Measurements from ENCODE around the gene ANKRD27. TPM values are rescaled to one million over a fixed set of nuclear protein-coding genes. Genes with fewer than 3 reads are reported as not detected.
"Not testable (repeated sequence)": the region's sequence is repeated elsewhere in the genome, so short reads cannot be mapped to it uniquely, and the experiment has no call there.

Gene ANKRD27
- total RNA-seq, 1 experiment from 2014 or later: 48.5 TPM

DNA sequence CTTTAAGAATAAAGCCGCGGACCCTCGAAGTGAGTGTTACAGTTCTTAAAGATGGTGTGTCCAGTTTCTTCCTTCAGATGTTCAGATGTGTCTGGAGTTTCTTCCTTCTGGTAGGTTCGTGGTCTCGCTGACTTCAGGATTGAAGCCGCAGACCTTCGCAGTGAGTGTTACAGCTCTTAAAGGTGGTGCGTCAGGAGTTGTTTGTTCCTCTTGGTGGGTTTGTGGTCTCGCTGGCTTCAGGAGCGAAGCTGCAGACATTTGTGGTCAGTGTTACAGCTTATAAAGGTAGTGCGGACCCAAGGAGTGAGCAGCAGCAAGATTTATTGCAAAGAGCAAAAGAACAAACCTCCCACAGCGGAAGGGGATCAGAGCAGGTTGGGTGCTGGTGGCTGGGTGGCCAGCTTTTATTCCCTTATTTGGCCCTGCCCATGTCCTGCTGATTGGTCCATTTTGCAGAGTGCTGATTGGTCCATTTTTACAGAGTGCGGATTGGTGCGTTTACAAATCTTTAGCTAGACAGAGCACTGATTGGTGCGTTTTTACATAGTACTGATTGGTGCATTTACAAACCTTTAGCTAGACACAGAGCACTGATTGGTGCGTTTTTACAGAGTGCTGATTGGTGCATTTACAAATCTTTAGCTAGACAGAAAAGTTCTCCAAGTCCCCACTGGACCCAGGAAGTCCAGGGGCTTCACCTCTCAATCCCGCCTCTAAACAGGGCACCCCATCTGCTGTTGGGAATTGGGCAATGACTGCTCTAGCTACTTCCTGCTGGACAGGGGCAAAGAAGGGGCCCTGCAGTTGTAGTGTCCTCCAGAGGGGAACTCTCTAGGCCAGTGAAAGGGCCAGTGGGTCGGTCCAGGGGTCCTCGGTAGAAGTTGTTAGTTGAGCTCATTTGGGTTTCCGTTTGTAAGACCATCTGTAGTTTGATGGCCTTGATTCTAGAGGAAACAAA lies 18.4 kb upstream of the ANKRD27 start:
- H3K27me3 ChIP-seq, H3K9me3 ChIP-seq: not testable (repeated sequence)
- peaks cover 60% of the 10 kb centered on the region for H3K36me3 ChIP-seq
- DNase-seq: peak; percentile 29
- peak overlapping the region; percentile 79 for H3K4me3 ChIP-seq

DNA sequence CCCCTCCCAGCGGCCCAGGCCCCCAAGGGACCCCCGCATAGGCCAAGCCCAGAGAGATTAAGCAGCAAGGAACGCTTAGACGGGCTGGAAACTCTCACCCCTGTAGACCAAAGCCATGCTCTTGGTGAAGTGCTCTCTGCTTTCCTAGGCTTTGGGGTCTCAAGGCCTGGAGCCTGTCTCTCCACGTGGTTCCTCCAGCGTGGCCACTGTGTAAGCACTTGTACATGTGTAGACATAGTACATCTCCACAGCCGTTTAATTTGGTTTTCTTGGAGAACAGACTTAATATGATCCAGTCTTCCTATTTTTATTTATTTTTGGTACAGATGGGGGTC lies 17.7 kb upstream of the ANKRD27 start:
- peak overlapping the region; percentile 79 for H3K4me3 ChIP-seq
- H3K27me3 ChIP-seq: no peaks in the 10 kb centered on the region
- H3K9me3 ChIP-seq: peaks cover 8% of the 10 kb centered on the region
- H3K36me3 ChIP-seq: peaks cover 52% of the 10 kb centered on the region
- no peak for DNase-seq

DNA sequence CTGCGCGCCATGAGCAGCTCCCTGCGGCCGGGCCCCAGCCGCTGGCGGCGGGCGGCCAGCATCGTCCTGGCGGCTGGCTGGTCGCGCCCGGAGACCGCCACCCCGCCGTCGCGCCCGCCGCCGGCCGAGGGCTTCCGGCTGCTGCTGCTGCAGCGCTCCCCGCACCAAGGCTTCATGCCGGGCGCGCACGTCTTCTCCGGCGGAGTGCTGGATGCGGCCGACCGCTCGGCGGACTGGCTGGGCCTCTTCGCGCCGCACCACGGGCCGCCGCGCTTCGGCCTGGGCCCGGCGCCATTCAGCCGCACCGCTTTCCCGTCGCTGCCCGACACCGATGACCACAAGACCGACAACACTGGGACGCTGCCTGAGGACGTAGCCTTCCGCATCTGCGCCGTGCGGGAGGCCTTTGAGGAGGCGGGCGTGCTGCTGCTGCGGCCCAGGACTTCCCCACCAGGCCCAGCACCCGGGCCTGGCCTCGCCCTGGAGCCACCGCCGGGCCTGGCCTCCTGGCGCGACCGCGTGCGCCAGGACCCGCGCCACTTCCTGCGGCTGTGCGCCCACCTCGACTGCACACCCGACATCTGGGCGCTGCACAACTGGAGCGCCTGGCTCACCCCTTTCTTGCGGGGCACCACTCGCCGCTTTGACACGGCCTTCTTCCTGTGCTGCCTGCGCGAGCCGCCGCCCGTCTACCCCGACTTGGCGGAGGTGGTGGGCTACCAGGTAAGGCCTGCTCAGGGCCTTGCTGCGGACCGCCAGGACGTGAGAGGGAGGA lies 17.2 kb upstream of the ANKRD27 start:
- H3K4me3 ChIP-seq: peak overlapping the region; percentile 79
- H3K9me3 ChIP-seq: peaks cover 6% of the 10 kb centered on the region
- H3K27me3 ChIP-seq: no peaks in the 10 kb centered on the region
- H3K36me3 ChIP-seq: peaks cover 47% of the 10 kb centered on the region
- DNase-seq: peak; percentile 69

DNA sequence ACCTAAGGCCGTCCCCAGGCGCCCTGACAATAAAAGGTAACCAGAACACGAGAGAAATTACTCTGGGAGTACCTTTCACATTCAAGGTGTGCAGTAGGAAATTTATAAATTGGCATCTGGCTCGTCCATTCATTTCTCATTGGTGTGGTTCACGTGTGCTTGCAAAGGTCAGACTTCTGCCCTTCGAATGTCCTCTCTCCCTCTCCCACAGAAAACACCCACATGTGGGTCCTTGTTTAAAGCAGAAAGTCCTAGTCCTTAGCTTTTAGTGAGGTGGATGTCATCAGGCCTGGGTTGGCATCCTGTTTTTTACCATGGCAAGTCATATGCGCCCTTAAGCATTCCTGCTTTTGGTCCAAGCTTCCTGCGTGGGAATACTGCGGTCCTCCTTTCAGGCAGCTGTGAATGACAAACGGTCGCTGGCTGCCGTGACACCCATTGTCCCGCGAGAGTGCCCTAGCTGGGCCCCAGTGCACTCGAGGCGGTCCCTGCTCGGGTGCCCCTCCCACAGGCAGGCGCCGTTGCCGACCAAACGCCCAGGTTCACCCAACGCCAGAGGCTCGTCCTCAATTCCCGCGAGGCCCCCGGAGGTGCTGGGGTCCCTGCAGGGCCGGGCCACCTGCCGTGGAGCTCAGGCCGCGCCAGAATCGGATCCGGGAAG lies 16.4 kb upstream of the ANKRD27 start, which contains the start of gene NUDT19:
TSS of gene NUDT19 (plus strand) at position 531 of the 661 bp plus-strand sequence. CDS start 140 bp downstream, outside the sequence.
- peak; percentile 97 for DNase-seq
- peaks cover 40% of the 10 kb centered on the region for H3K36me3 ChIP-seq
- H3K9me3 ChIP-seq: peaks cover 6% of the 10 kb centered on the region
- H3K4me3 ChIP-seq: peak within 1 kb of the TSS; percentile 79
- H3K27me3 ChIP-seq: no peaks in the 10 kb centered on the region

DNA sequence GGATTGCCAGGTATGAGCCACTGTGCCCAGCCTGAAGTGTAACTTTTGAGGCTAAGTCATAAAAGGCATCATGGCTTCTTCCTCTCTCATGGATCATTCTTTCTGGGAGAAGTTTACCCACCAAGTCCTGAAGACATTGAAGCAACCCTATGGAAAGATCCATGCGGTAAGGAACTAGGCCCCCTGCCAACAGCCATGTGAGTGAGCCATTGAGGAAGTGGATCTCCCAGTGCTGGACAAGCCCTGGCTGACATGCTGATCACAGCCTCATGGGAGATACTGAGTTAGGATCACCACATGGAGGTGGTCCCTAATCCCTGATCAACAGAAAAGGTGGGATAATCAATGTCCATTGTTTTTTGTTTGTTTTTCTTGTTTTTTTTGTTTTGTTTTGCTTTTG lies 13.3 kb upstream of the ANKRD27 start:
- Histone ChIP-seq H3K27me3 (no peaks in the 10 kb centered on the region), H3K4me3 (no peak overlapping the region), H3K36me3 (peaks cover 10% of the 10 kb centered on the region), H3K9me3 (peaks cover 3% of the 10 kb centered on the region)
- no peak for DNase-seq

DNA sequence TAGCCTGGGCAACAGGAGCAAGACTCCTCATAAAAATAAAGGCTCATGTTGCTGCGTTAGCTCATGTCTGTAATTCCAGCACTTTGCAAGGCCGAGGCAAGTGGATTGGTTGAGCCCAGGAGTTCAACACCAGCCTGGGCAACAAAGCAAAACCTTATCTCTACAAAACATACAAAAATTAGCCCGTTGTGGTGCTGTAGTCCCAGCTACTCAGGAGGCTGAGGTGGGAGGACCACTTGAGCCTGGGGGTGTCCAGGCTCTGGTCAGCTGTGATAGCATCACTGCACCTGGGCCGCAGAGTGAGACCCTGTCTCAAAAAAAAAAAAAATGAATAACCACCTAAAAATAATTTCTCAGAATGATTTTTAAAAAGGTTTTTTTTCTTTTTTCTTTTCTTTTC lies 12.7 kb upstream of the ANKRD27 start:
- H3K36me3 ChIP-seq: peaks cover 4% of the 10 kb centered on the region
- DNase-seq: no peak
- no peaks in the 10 kb centered on the region for H3K9me3 ChIP-seq
- H3K27me3 ChIP-seq: no peaks in the 10 kb centered on the region
- no peak overlapping the region for H3K4me3 ChIP-seq

DNA sequence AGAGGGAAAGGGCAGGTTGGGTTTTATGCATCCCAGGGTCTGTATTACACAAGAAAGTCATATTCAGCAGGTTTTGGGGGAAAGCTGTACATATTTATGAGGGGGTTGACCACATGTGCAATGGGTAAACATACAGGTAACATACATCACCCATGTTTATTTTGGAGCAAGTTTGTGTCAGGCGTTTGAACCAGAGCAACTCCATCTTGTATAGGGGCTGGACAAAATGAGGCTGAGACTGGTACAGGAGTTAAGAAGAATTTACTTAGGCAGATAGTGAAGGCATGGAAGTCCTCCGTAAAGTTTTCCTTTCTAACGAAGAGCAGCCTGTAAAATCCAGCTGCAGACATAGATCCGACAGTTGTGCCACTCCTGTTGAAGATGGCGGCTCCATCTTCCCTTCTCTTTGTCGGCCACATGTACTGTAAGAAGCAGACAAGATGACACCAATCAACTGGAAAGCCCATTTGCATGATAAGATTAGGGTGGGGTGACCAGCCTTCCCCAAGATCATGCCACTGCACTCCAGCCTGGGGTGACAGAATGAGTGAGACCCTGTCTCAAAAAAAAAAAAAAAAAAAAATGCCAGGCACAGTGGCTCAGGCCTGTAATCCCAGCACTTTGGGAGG lies 12.0 kb upstream of the ANKRD27 start:
- Histone ChIP-seq H3K27me3 (no peaks in the 10 kb centered on the region), H3K36me3 (no peaks in the 10 kb centered on the region), H3K9me3 (no peaks in the 10 kb centered on the region), H3K4me3 (no peak overlapping the region)
- DNase-seq: no peak

DNA sequence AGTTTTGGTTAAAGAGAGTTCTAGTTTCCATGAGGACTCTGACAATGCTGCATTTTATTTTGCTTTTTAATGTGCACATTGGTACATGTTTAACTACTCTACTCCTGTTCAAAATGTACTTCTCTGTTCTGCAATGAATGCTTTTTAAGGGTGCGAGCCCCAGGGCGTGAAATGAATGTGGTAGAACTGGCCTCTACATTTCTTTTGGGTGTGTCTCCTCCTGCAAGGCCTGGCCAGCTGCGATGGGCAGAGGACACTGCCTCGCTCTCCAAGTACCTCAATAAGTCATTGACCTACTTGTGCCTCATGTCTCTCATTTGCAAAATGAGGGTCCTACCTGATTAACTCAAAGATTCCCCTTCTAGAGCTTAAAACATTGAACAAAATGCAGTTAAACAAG lies 7.3 kb upstream of the ANKRD27 start:
- DNase-seq: no peak

DNA sequence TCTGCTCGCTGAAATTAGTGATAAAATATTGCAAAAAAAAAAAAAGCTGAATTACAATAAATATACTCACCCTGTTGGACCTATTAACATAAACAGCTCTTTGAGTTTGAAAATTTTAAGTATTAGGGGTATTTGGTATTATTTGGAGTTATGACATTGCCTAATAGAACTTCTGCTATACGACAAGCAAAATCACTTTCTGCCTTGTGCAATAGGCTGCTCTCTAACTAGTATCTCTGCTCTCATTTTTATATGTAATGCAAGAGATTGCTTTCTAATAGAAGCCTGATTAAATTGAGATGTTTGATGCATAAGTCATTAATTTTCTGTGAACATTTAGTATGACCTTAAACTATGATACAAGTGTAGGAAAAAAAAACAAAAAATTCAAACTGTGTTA lies 6.0 kb upstream of the ANKRD27 start:
- no peak for DNase-seq
- H3K27me3 ChIP-seq: peaks cover 3% of the 10 kb centered on the region; the same call in 1 of the 2 replicates

More for the DNA sequence above, 7.3 kb upstream of the ANKRD27 start:
- Histone ChIP-seq H3K27me3 (no peaks in the 10 kb centered on the region), H3K36me3 (no peaks in the 10 kb centered on the region), H3K4me3 (no peak overlapping the region), H3K9me3 (no peaks in the 10 kb centered on the region)

DNA sequence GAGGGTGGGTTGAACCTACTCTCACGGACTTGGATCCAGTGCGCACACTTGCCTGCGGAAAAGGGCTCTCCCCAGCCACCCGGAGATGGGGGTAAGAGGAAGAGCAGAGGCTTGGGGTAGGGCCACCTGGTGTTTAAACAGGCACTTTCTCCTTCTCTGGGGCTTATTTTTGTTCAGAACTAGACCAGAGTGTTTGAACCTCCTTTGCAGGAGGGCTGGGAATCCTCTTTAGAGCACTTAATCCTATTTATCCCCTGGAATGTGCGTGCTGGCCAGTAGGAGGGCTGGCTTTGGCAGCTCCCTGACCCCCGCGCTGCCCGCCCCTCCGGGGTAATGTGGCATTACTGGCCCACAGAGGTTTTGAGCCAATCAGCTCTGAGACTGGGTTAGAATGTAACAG lies 2.7 kb upstream of the ANKRD27 start:
- no peak overlapping the region for H3K4me3 ChIP-seq
- DNase-seq: peak; percentile 66
- no peaks in the 10 kb centered on the region; the same call in 1 of the 2 replicates for H3K36me3 ChIP-seq
- no peaks in the 10 kb centered on the region for H3K9me3 ChIP-seq
- peaks cover 5% of the 10 kb centered on the region; the same call in 1 of the 2 replicates for H3K27me3 ChIP-seq

More for the DNA sequence above, 6.0 kb upstream of the ANKRD27 start:
- Histone ChIP-seq H3K4me3 (no peak overlapping the region), H3K36me3 (no peaks in the 10 kb centered on the region), H3K9me3 (no peaks in the 10 kb centered on the region)

DNA sequence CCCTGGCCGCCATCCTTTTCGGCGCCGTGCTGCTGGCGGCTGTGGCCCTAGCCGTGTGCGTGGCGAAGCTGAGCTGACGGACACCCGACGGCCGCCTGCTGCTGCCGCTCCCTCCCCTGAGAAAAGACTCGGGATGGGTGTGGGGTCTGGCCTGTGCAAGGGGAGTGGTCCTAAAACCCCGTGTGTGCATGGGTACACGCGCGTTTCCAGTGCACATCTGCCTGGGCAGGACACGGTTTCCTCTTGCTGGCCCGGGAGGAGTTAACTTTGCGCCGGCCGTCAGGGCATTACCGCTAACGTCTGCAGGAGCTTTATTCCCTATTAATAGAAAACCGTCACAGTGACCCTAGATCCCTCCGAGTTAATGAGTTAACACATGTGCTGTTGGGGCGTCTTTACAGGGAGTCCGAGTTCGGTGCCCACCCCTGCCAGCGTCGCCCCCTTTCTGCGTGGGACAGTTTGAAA lies 1.9 kb upstream of the ANKRD27 start:
- Histone ChIP-seq H3K9me3 (no peaks in the 10 kb centered on the region), H3K27me3 (peaks cover 5% of the 10 kb centered on the region; the same call in 1 of the 2 replicates), H3K4me3 (no peak overlapping the region), H3K36me3 (peaks cover under 1% of the 10 kb centered on the region; the same call in 1 of the 2 replicates)
- DNase-seq: no peak

DNA sequence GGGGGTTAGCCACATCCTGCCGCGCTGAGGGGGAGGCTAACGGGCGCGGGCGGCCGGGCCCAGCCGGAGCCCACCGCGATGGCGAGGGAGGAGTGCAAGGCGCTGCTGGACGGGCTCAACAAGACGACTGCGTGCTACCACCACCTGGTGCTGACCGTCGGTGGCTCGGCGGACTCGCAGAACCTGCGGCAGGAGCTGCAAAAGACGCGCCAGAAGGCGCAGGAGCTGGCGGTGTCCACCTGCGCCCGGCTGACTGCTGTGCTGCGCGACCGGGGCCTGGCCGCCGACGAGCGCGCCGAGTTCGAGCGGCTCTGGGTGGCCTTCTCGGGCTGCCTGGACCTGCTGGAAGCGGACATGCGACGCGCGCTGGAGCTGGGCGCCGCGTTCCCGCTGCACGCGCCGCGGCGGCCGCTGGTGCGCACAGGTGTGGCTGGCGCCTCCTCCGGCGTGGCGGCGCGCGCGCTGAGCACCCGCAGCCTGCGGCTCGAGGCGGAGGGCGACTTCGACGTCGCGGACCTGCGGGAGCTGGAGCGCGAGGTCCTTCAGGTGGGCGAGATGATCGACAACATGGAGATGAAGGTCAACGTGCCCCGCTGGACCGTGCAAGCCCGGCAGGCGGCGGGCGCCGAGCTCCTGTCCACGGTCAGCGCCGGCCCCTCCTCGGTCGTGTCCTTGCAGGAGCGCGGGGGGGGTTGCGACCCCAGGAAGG lies 1.4 kb upstream of the ANKRD27 start:
- Histone ChIP-seq H3K4me3 (peak overlapping the region; percentile 90), H3K9me3 (no peaks in the 10 kb centered on the region), H3K36me3 (peaks cover 5% of the 10 kb centered on the region), H3K27me3 (peaks cover 5% of the 10 kb centered on the region; the same call in 1 of the 2 replicates)
- DNase-seq: no peak

DNA sequence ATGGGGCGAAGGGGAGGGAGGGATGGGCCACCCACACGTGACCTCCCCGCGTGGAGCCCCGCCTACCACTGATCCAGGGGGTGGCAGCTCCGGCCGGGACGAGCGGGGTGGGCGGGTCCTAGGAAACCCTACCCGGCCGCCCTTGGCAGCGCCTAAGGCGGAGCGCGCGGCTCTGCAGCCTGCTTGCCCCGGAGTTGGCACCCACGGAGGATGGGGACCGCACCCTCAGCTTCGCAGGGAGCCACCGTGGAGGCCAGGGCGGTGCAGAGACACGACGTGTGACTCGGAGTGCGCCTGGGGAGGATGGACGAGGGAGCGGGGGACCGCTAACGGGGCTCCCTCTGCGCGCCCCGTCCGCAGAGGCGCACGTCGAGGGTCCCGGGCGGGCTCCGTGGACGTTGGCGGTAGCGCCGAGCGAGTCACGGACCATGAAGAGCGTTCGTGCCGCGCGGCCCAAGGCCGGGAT lies 773 bp upstream of the ANKRD27 start, which contains the start of gene RGS9BP:
TSS of gene RGS9BP (plus strand) at position 129 of the 466 bp plus-strand sequence. CDS start 416 bp downstream, outside the sequence.
- peaks cover 5% of the 10 kb centered on the region for H3K36me3 ChIP-seq
- peak; percentile 86 for DNase-seq
- H3K4me3 ChIP-seq: peak within 1 kb of the TSS; percentile 90
- H3K9me3 ChIP-seq: no peaks in the 10 kb centered on the region
- H3K27me3 ChIP-seq: peaks cover 5% of the 10 kb centered on the region; the same call in 1 of the 2 replicates

DNA sequence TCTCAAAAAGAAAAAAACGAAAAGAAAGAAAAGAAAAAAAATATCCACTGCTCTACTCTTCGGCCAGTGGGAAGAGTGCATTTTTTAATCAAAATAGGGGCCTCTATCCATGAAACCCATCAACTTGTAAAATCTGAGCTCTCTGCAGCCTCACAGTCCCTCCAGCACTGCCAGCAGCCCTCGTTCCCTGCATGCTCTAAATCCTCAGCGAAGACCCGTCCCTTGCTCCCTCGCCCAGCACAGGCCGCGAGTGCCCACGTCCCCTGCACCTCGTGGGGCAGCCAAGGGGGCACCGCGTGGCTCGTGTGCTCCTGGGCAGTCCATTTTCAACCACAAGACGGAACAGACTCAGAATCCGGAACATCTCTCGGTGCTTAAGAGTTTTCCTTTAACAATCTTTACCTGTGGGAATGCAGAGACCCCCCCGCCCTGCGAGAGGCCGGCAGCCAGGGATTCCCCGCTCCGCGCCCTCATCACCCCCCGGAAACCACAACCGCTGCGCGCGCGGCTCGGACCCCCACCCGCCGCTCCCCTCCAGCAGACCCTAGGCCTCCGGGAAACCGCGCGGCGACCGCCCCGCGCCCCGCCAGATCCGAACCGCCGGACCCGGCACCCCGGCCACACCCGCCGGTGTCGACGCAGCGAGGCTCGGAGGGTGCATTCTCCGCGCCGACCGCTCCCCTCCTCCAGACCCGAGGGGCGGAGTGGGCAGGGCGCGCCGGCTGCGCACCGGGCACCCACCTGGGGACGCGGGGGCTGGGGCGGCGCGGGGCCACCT lies 638 bp downstream of the ANKRD27 start:
- peak overlapping the region; percentile 90 for H3K4me3 ChIP-seq
- no peak for DNase-seq
- H3K36me3 ChIP-seq: peaks cover 7% of the 10 kb centered on the region
- H3K27me3 ChIP-seq: peaks cover 5% of the 10 kb centered on the region; the same call in 1 of the 2 replicates
- H3K9me3 ChIP-seq: no peaks in the 10 kb centered on the region

DNA sequence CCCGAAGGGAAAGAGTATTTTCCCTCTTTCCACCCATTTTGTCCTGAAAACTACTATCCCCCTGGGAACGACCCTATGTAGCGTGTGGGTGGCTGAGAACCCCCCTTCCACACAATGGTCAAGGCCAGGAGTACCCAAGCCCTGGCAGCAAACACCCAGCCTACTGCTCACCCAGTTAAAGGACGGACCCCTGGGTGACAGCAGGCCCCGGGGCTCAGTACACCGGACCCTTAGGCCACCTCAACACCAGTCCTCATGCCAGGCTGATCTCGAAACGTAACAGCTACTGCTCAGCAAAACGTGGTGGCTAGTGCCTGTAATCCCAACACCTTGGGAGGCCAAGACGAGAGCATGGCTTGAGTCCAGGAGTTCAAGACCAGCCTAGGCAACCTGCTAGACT lies 1.4 kb downstream of the ANKRD27 start:
- no peak for DNase-seq
- H3K36me3 ChIP-seq: peaks cover 11% of the 10 kb centered on the region
- H3K4me3 ChIP-seq: peak overlapping the region; percentile 90
- no peaks in the 10 kb centered on the region for H3K9me3 ChIP-seq
- H3K27me3 ChIP-seq: peaks cover 5% of the 10 kb centered on the region; the same call in 1 of the 2 replicates
